Mucosa of descending colon (tissue), 3 donors: ENCODE results near the gene LNPK. TPM values are rescaled to one million over a fixed set of nuclear protein-coding genes. Genes with fewer than 3 reads are reported as not detected.
"Not testable (repeated sequence)": the region's sequence is repeated elsewhere in the genome, so short reads cannot be mapped to it uniquely, and the experiment has no call there.

Experiments
- ATAC-seq: fragments of 200-7000 bp; cut with Tn5 transposase; one replicate; pipeline ENCODE4 v1.9.1; 2020; ENCODE audit warnings: mild to moderate bottlenecking, moderate library complexity
- DNase-seq, 3 donors: peaks; one replicate each; pipeline ENCODE4 v3.0.0-alpha.2; 2020
- H3K36me3 ChIP-seq: fragments of 200-600 bp; one replicate; pipeline ENCODE4 v1.8.0; 2021; ENCODE audit warnings: low read depth, mild to moderate bottlenecking
- H3K4me1 ChIP-seq: fragments of 200-600 bp; one replicate; pipeline ENCODE4 v1.8.0; 2021; ENCODE audit warnings: low read depth, mild to moderate bottlenecking
- H3K4me3 ChIP-seq: fragments of 200-600 bp; one replicate; pipeline ENCODE4 v1.8.0; 2021; ENCODE audit warnings: mild to moderate bottlenecking
- H3K9me3 ChIP-seq: fragments of 200-600 bp; one replicate; pipeline ENCODE4 v1.8.0; 2021; ENCODE audit warnings: mild to moderate bottlenecking
- CTCF ChIP-seq: fragments of 200-600 bp; IDR thresholded peaks from one replicate; pipeline ENCODE4 v1.8.0; 2022; ENCODE audit warnings: antibody characterized with exemption, mild to moderate bottlenecking
- intact Hi-C, 2 donors: fragments of 100-400 bp; cut with DNase I in 1 of 2; cut with micrococcal nuclease in 1 of 2; formaldehyde crosslinking; loops; one replicate each; pipeline versions ENCODE4 v1.11.0 to v1.11.1; 2022; cut with DNase I, micrococcal nuclease
- total RNA-seq, 3 donors: library from RNA; stranded (reverse); fragmentation: NEBNext Ultra II Directional in 2 of 3; extraction: Animal tissue kit (Norgen Biotek cat#: 25700) in 2 of 3; gene quantifications; one replicate each; pipeline versions ENCODE4 v1.2.1 to v1.2.4, GENCODE V29; 2021 to 2023
- donor health status: DM: no; HTN: no; CAD: no; lungs with moderate emphysema.
- donor health status: DM: no; HTN: no; CAD: no.
- donor health status: DM: no; HTN: yes; CAD: no.

Gene LNPK
- total RNA-seq, 3 donors from 2014 or later = 33.4 to 35.9 (median 35.3) TPM

GRCh38 chr2:175904035-175904434 is 98.0 kb downstream of the LNPK start:
- H3K36me3 ChIP-seq = no peaks in the 10 kb centered on the region
- DNase-seq (no peak), ATAC-seq (no peak)
- intact Hi-C loops = no loop called here
- no peak overlapping the region for H3K4me3 ChIP-seq
- TF ChIP-seq CTCF = no peak
- no peaks in the 10 kb centered on the region for H3K9me3 ChIP-seq
- H3K4me1 ChIP-seq = no peaks in the 10 kb centered on the region

- Histone ChIP-seq H3K9me3 (no peaks in the 10 kb centered on the region), H3K4me3 (no peak overlapping the region), H3K36me3 (no peaks in the 10 kb centered on the region), H3K4me1 (no peaks in the 10 kb centered on the region)
- intact Hi-C loops = no loop called here
- DNase-seq (no peak), ATAC-seq (no peak)
- no peak for TF ChIP-seq CTCF
These were observed 98.6 kb downstream of the LNPK start for GRCh38 chr2:175903384-175903936.

- ATAC-seq, H3K9me3 ChIP-seq: not testable (repeated sequence)
These were observed 106.1 kb downstream of the LNPK start for GRCh38 chr2:175895957-175896356.

GRCh38 chr2:175892046-175892445 is 110.0 kb downstream of the LNPK start:
- Histone ChIP-seq H3K4me1 (no peaks in the 10 kb centered on the region), H3K36me3 (no peaks in the 10 kb centered on the region), H3K9me3 (no peaks in the 10 kb centered on the region), H3K4me3 (no peak overlapping the region)
- ATAC-seq = no peak
- intact Hi-C loops = no loop called here
- TF ChIP-seq CTCF = no peak
- no peak for DNase-seq

More at GRCh38 chr2:175895957-175896356, 106.1 kb downstream of the LNPK start:
- intact Hi-C loops, DNase-seq, H3K4me1 ChIP-seq, H3K36me3 ChIP-seq, H3K4me3 ChIP-seq: not testable (repeated sequence)

GRCh38 chr2:175890636-175891242 is 111.3 kb downstream of the LNPK start:
- intact Hi-C loops = no loop called here
- no peaks in the 10 kb centered on the region for H3K9me3 ChIP-seq
- H3K4me3 ChIP-seq = no peak overlapping the region
- ATAC-seq (no peak), DNase-seq (no peak)
- TF ChIP-seq CTCF = no peak
- H3K4me1 ChIP-seq = no peaks in the 10 kb centered on the region
- H3K36me3 ChIP-seq = no peaks in the 10 kb centered on the region

GRCh38 chr2:175889701-175890302 is 112.3 kb downstream of the LNPK start:
- Histone ChIP-seq H3K36me3 (no peaks in the 10 kb centered on the region), H3K4me1 (no peaks in the 10 kb centered on the region), H3K9me3 (no peaks in the 10 kb centered on the region), H3K4me3 (no peak overlapping the region)
- no peak for TF ChIP-seq CTCF
- ATAC-seq (no peak), DNase-seq (no peak)
- intact Hi-C loops = no loop called here
